ENCODE measurements around the gene TMEM54. TPM values are rescaled to one million over a fixed set of nuclear protein-coding genes. Genes with fewer than 3 reads are reported as not detected.

TMEM54 gene
- total and polyA plus RNA-seq, 2 donors (not counting 1 experiment from before 2014, with no cell fraction given), result 24.2 to 69.9 TPM

DNA sequence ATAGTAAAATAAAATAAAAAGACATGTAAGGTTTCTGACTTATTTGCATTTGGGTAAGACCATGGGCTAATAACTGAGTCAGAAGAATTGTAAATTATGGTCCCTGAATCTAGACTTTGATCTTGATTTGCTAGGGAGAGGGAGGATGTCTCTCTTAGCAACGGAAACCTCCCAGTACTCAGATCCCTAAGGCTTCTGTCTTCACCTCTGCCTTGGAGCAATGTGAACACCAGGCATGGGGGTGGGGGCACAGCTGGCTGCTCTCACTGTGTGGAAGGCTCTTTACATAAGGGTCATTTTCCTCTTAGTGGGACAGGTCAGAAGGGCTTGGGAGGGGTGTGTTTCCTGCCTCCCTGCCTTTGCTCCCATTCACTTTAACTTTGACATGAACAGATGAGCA is 17.0 kb upstream of the TMEM54 start:
- Histone ChIP-seq H4K20me1 (ENCODE audit: control insufficient read depth, extremely low read depth, insufficient read depth, low read length) (no peaks in the 10 kb centered on the region), H3K4me1 (ENCODE audit: control insufficient read depth, extremely low read depth, insufficient read depth, low read length) (no peaks in the 10 kb centered on the region), H3K27me3 (ENCODE audit: control insufficient read depth, insufficient read depth, low read length) (no peaks in the 10 kb centered on the region), H3K4me3 (replicated peaks in 1 of 4; ENCODE audit: control extremely low read depth in 1 of 4, insufficient read depth in 1 of 4, low read depth in 3 of 4, low read length in 4 of 4) (no peak overlapping the region), H3K9ac (ENCODE audit: insufficient read depth, low read length) (no peak overlapping the region), H3K9me3 (ENCODE audit: control insufficient read depth, insufficient read depth, low read depth, low read length) (no peaks in the 10 kb centered on the region), H3K36me3 (ENCODE audit: control insufficient read depth, insufficient read depth, low read length) (no peaks in the 10 kb centered on the region), H3K27ac (ENCODE audit: insufficient read depth, low read length) (no peak overlapping the region), H3K4me2 (ENCODE audit: extremely low read depth, insufficient read depth, low read length) (no peak overlapping the region), H3K79me2 (ENCODE audit: control insufficient read depth, insufficient read depth, low read length) (no peaks in the 10 kb centered on the region), H2AFZ (ENCODE audit: low read length) (no peak overlapping the region)
- TF ChIP-seq, protein P1, sequence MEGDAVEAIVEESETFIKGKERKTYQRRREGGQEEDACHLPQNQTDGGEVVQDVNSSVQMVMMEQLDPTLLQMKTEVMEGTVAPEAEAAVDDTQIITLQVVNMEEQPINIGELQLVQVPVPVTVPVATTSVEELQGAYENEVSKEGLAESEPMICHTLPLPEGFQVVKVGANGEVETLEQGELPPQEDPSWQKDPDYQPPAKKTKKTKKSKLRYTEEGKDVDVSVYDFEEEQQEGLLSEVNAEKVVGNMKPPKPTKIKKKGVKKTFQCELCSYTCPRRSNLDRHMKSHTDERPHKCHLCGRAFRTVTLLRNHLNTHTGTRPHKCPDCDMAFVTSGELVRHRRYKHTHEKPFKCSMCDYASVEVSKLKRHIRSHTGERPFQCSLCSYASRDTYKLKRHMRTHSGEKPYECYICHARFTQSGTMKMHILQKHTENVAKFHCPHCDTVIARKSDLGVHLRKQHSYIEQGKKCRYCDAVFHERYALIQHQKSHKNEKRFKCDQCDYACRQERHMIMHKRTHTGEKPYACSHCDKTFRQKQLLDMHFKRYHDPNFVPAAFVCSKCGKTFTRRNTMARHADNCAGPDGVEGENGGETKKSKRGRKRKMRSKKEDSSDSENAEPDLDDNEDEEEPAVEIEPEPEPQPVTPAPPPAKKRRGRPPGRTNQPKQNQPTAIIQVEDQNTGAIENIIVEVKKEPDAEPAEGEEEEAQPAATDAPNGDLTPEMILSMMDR (conservative IDR thresholded peaks at IDR 0.05 in 1 of 2, IDR thresholded peaks at IDR 0.05 in 1 of 2; ENCODE audit: low read depth in 1 of 2, low read length in 2 of 2), result no peak
- TF ChIP-seq EZH2 (IDR thresholded peaks at IDR 0.05; ENCODE audit: low read length, missing control alignments), result no peak
- DNase-seq (ENCODE audit: low read depth in 2 of 2), result no peak

DNA sequence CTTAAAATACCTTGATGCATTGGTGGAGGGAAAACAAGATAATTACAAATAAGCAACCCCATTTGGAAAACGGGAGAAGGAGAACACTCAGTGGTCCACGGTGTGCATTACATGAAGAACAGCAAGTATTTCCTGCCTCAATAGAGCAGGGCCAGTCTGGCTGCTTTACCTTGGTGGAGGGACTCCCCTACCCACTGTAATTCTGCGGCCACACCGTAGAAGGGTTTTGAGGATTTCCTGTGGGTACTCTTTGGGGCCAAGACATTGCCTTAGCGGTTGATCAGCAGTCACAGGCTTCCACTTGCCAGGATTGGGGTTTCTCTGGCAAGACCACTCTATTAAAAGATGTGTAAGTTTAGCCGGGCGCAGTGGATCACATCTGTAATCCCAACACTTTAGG is 16.3 kb upstream of the TMEM54 start:
- Histone ChIP-seq H3K9ac (ENCODE audit: insufficient read depth, low read length) (no peak overlapping the region), H4K20me1 (ENCODE audit: control insufficient read depth, extremely low read depth, insufficient read depth, low read length) (no peaks in the 10 kb centered on the region), H3K36me3 (ENCODE audit: control insufficient read depth, insufficient read depth, low read length) (no peaks in the 10 kb centered on the region), H2AFZ (ENCODE audit: low read length) (no peak overlapping the region), H3K4me3 (replicated peaks in 1 of 4; ENCODE audit: control extremely low read depth in 1 of 4, insufficient read depth in 1 of 4, low read depth in 3 of 4, low read length in 4 of 4) (no peak overlapping the region), H3K4me2 (ENCODE audit: extremely low read depth, insufficient read depth, low read length) (no peak overlapping the region), H3K79me2 (ENCODE audit: control insufficient read depth, insufficient read depth, low read length) (no peaks in the 10 kb centered on the region), H3K27ac (ENCODE audit: insufficient read depth, low read length) (no peak overlapping the region), H3K4me1 (ENCODE audit: control insufficient read depth, extremely low read depth, insufficient read depth, low read length) (no peaks in the 10 kb centered on the region), H3K27me3 (ENCODE audit: control insufficient read depth, insufficient read depth, low read length) (no peaks in the 10 kb centered on the region), H3K9me3 (ENCODE audit: control insufficient read depth, insufficient read depth, low read depth, low read length) (no peaks in the 10 kb centered on the region)
- DNase-seq (ENCODE audit: low read depth in 2 of 2), result no peak
- no peak for TF ChIP-seq EZH2 (IDR thresholded peaks at IDR 0.05; ENCODE audit: low read length, missing control alignments)
- TF ChIP-seq, protein P1 (conservative IDR thresholded peaks at IDR 0.05 in 1 of 2, IDR thresholded peaks at IDR 0.05 in 1 of 2; ENCODE audit: low read depth in 1 of 2, low read length in 2 of 2), result no peak

DNA sequence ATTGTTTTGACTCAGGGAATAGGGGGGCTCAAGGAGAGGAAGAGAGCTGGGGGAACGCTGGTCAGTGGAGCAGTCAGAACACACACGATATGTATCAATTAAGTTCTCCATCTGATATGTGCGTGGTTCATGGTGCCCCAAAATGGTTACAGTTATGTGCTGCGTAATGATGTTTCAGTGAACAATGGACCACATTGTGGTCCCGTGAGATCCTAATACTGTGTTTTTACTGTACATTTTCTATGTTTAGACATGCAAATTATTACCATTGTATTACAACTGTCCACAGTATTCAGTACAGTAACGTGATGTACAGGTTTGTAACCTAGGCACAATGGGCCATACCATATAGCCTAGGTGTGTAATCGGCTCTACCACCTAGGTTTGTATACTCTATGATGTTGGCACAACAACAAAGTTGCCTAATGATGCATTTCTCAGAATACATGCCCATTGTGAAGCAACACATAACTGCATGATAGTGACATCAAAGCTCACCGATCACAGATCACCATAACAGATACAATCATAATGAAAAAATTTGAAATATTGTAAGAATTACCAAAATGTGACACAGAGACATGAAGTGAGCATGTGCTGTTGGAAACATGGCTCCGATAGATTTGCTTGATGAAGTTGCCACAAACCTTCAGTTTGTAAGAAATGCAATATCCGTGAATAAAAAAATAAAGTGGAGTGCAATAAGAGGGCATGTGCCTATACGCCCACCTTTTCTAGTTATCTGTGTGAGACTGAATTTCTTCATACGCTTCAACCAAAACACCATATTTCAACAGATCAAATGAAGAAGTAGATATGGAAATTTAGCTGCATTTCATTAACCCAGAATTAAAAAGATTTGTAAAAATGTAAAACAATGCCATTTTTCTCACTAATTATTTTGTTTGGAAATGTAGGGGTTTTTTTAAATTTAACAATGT is 14.8 kb upstream of the TMEM54 start:
- Histone ChIP-seq H3K79me2 (ENCODE audit: control insufficient read depth, insufficient read depth, low read length) (no peaks in the 10 kb centered on the region), H3K9me3 (ENCODE audit: control insufficient read depth, insufficient read depth, low read depth, low read length) (no peaks in the 10 kb centered on the region), H3K4me2 (ENCODE audit: extremely low read depth, insufficient read depth, low read length) (no peak overlapping the region), H3K4me1 (ENCODE audit: control insufficient read depth, extremely low read depth, insufficient read depth, low read length) (no peaks in the 10 kb centered on the region), H3K27ac (ENCODE audit: insufficient read depth, low read length) (no peak overlapping the region), H3K4me3 (replicated peaks in 1 of 4; ENCODE audit: control extremely low read depth in 1 of 4, insufficient read depth in 1 of 4, low read depth in 3 of 4, low read length in 4 of 4) (no peak overlapping the region), H4K20me1 (ENCODE audit: control insufficient read depth, extremely low read depth, insufficient read depth, low read length) (no peaks in the 10 kb centered on the region), H3K36me3 (ENCODE audit: control insufficient read depth, insufficient read depth, low read length) (no peaks in the 10 kb centered on the region), H3K27me3 (ENCODE audit: control insufficient read depth, insufficient read depth, low read length) (no peaks in the 10 kb centered on the region), H2AFZ (ENCODE audit: low read length) (no peak overlapping the region), H3K9ac (ENCODE audit: insufficient read depth, low read length) (no peak overlapping the region)
- no peak for DNase-seq (ENCODE audit: low read depth in 2 of 2)
- TF ChIP-seq, protein P1 (conservative IDR thresholded peaks at IDR 0.05 in 1 of 2, IDR thresholded peaks at IDR 0.05 in 1 of 2; ENCODE audit: low read depth in 1 of 2, low read length in 2 of 2), result no peak
- no peak for TF ChIP-seq EZH2 (IDR thresholded peaks at IDR 0.05; ENCODE audit: low read length, missing control alignments)
